SK-N-SH (cell line): ENCODE results near the gene KLHL18. TPM values are rescaled to one million over a fixed set of nuclear protein-coding genes. Genes with fewer than 3 reads are reported as not detected.

Experiments
- CTCF ChIA-PET: fragments of 300-600, 350-600 bp; formaldehyde crosslinking; extraction: SDS; loops from one replicate; lab custom pipeline; 2021; lab: Yijun Ruan, JAX
- POLR2A ChIA-PET: fragments of 350-600 bp; sonication (Branson Sonifier 250); formaldehyde crosslinking; extraction: SDS; loops from one replicate; lab custom pipeline; 2020; ENCODE audit warnings: antibody characterized with exemption, inconsistent platforms; lab: Yijun Ruan, JAX
- DNase-seq: peaks from one replicate; pipeline ENCODE4 v3.0.0; 2012
- H2AFZ ChIP-seq: fragments of 200-600 bp; sonication (generic); 2 replicates; pipeline ENCODE4 v1.8.1; 2016; ENCODE audit warnings: antibody characterized with exemption, mild to moderate bottlenecking, low read depth
- H3F3A ChIP-seq: fragments of 200-600 bp; sonication (generic); replicated peaks from 2 replicates; pipeline ENCODE3; 2016; ENCODE audit warnings: antibody characterized with exemption, mild to moderate bottlenecking; ENCODE audit not compliant: insufficient read depth
- H3K27ac ChIP-seq, 2 experiments: fragments of 200-500 bp in 1 of 2; fragments of 200-600 bp in 1 of 2; sonication (Bioruptor generic) in 1 of 2; sonication (generic), shearing (Covaris generic) in 1 of 2; 2 replicates each; pipeline versions ENCODE4 v1.5.1 to v1.6.1; 2014 to 2016; ENCODE audit warnings: low read depth in 2 of 2, inconsistent platforms in 1 of 2, low read length in 1 of 2, mild to moderate bottlenecking in 1 of 2, mixed read lengths in 1 of 2
- H3K27me3 ChIP-seq: fragments of 200-600 bp; sonication (generic), shearing (Covaris generic); 2 replicates; pipeline ENCODE4 v1.6.1; 2016; ENCODE audit warnings: mixed run types; ENCODE audit not compliant: insufficient read depth
- H3K36me3 ChIP-seq, 2 experiments: fragments of 200-500 bp in 1 of 2; fragments of 200-600 bp in 1 of 2; sonication (Bioruptor generic) in 1 of 2; sonication (generic) in 1 of 2; replicated peaks in 1 of 2; 2 replicates each; pipeline versions ENCODE3 to v1.5.1; 2014 to 2016; ENCODE audit warnings: low read length in 1 of 2, mild to moderate bottlenecking in 1 of 2; ENCODE audit not compliant: insufficient read depth in 2 of 2, control insufficient read depth in 1 of 2
- H3K4me1 ChIP-seq, 2 experiments: fragments of 200-500 bp in 1 of 2; fragments of 200-600 bp in 1 of 2; sonication (Bioruptor generic) in 1 of 2; sonication (generic), shearing (Covaris generic) in 1 of 2; 2 replicates each; pipeline versions ENCODE4 v1.5.1 to v1.6.1; 2014 to 2016; ENCODE audit warnings: low read depth in 1 of 2, low read length in 1 of 2, mixed run types in 1 of 2; ENCODE audit not compliant: insufficient read depth in 2 of 2, control insufficient read depth in 1 of 2
- H3K4me2 ChIP-seq: fragments of 200-600 bp; sonication (generic), shearing (Covaris generic); 2 replicates; pipeline ENCODE4 v1.6.1; 2017; ENCODE audit warnings: mixed run types
- H3K4me3 ChIP-seq, 2 experiments: fragments of 200-500 bp in 1 of 2; fragments of 200-600 bp in 1 of 2; sonication (Bioruptor generic) in 1 of 2; sonication (generic), shearing (Covaris generic) in 1 of 2; 2 replicates each; pipeline versions ENCODE4 v1.5.1 to v1.8.1; 2014 to 2016; ENCODE audit warnings: low read depth in 2 of 2, inconsistent platforms in 1 of 2, low read length in 1 of 2, mild to moderate bottlenecking in 1 of 2, mixed read lengths in 1 of 2, moderate library complexity in 1 of 2
- H3K79me2 ChIP-seq: fragments of 200-600 bp; sonication (generic); 2 replicates; pipeline ENCODE4 v1.8.1; 2017; ENCODE audit warnings: mild to moderate bottlenecking; ENCODE audit not compliant: insufficient read depth
- H3K9ac ChIP-seq: fragments of 200-600 bp; sonication (generic); 2 replicates; pipeline ENCODE4 v1.6.1; 2017; ENCODE audit warnings: mixed run types
- H3K9me2 ChIP-seq: fragments of 200-600 bp; sonication (generic); 2 replicates; pipeline ENCODE4 v1.6.1; 2017; ENCODE audit warnings: mixed run types
- H3K9me3 ChIP-seq: fragments of 200-600 bp; sonication (generic); 2 replicates; pipeline ENCODE4 v1.6.1; 2017; ENCODE audit warnings: mixed run types, mild to moderate bottlenecking, moderate library complexity
- H4K20me1 ChIP-seq: fragments of 200-600 bp; sonication (generic); 2 replicates; pipeline ENCODE4 v1.6.1; 2017; ENCODE audit warnings: mild to moderate bottlenecking, mixed run types; ENCODE audit not compliant: insufficient read depth
- FOSL2 ChIP-seq: IDR thresholded peaks from 2 replicates; pipeline ENCODE4 v1.4.0; 2012; ENCODE audit warnings: low read depth, mild to moderate bottlenecking, moderate library complexity, borderline replicate concordance
- FOXM1 ChIP-seq: IDR thresholded peaks from 2 replicates; pipeline ENCODE4 v1.4.0; 2012; ENCODE audit warnings: low read depth, mild to moderate bottlenecking
- MEF2A ChIP-seq: IDR thresholded peaks from 2 replicates; pipeline ENCODE4 v1.4.0; 2012; ENCODE audit warnings: low read depth, borderline replicate concordance
- NFIC ChIP-seq: IDR thresholded peaks from 2 replicates; pipeline ENCODE4 v1.4.0; 2012; ENCODE audit warnings: borderline replicate concordance
- NRF1 ChIP-seq: IDR thresholded peaks from 2 replicates; pipeline ENCODE4 v1.6.1; 2012; ENCODE audit warnings: low read depth, mild to moderate bottlenecking, low read length
- POLR2AphosphoS5 ChIP-seq: IDR thresholded peaks from 2 replicates; pipeline ENCODE4 v1.6.1; 2012; ENCODE audit warnings: low read depth, low read length
- RAD21 ChIP-seq: IDR thresholded peaks from 2 replicates; pipeline ENCODE4 v1.6.1; 2012; ENCODE audit warnings: mild to moderate bottlenecking, low read length
- SIN3A ChIP-seq: IDR thresholded peaks from 2 replicates; pipeline ENCODE4 v1.6.1; 2012; ENCODE audit warnings: low read depth, mild to moderate bottlenecking, low read length, moderate library complexity, borderline replicate concordance
- SMC3 ChIP-seq: IDR thresholded peaks from 2 replicates; pipeline ENCODE4 v1.6.1; 2012; ENCODE audit warnings: low read depth, low read length, improper control_type of control experiment
- TAF1 ChIP-seq: IDR thresholded peaks from 2 replicates; pipeline ENCODE4 v1.6.1; 2012; ENCODE audit warnings: low read depth, mild to moderate bottlenecking, low read length, moderate library complexity, borderline replicate concordance
- TCF12 ChIP-seq: IDR thresholded peaks from 2 replicates; pipeline ENCODE4 v1.4.0; 2012
- TEAD4 ChIP-seq: IDR thresholded peaks from 2 replicates; pipeline ENCODE4 v1.4.0; 2012; ENCODE audit warnings: mild to moderate bottlenecking, borderline replicate concordance; ENCODE audit not compliant: insufficient read depth
- YY1 ChIP-seq: IDR thresholded peaks from 2 replicates; pipeline ENCODE4 v1.4.0; 2012; ENCODE audit warnings: low read depth, mild to moderate bottlenecking
- WGBS: methylation state at CpG from one replicate; pipeline ENCODE4 v1.1.6; 2017; ENCODE audit warnings: low lambda C conversion rate; 5-methylcytosine and 5-hydroxymethylcytosine counted together
- polyA plus RNA-seq, 3 experiments: library from polyadenylated mRNA; depleted of rRNA; stranded (reverse); fragments of >200 nt; gene quantifications; 2 replicates each; pipeline ENCODE4 v1.2.3, GENCODE V29; 2012
- TF ChIP-seq, protein P1 (sequence below): IDR thresholded peaks from 2 replicates; pipeline ENCODE4 v1.4.0; 2012; ENCODE audit warnings: low read depth, borderline replicate concordance
- TF ChIP-seq, protein P2 (sequence below): fragments of 200-600 bp; sonication (generic); IDR thresholded peaks from 2 replicates; pipeline ENCODE4 v1.6.1; 2017; ENCODE audit warnings: antibody characterized with exemption, mild to moderate bottlenecking, moderate library complexity

Gene KLHL18
- polyA plus RNA-seq, 1 of the 3 experiments (the other 2 are of a cell fraction) = 55.2 TPM

DNA sequence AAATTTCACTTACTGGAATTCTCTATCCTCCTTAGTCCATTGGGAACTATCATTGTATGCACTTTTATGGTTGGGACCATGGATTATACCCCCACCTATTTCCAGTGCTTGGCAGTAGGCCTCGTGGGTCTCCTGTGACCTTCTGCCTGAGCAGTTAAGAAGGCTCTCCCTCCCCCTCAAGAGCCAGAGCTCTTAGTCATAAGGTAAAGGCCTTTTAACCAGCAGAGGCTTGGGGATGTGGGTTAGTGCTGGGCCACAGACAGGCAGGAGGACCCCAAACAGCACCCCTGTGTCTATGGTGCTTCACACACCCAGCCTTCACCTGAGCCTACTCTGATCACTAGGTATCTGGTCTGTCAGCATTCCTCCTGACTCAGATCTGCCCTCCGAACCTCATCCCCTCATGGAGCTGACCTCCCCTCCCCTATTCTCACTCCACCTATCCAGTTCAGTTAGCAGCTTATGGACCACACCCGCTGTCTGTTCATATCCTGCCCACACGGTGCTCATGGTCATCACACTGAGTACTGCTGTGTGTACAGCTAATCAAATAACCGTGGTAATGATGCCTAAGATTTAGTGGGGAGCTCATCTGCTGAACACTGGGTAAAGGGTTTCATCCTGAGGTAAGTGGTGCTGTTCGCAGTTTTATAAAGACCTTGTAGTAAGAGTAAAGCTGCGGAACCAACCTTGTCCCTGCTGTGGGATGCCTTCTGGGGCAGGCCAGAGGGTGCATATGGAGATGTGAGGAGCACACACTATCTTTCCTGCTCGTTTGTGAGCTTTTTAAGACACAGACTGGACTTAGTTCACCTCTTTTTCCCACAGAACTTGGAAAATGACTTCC is 40.9 kb downstream of the KLHL18 start:
- Histone ChIP-seq H3K79me2 (no peaks in the 10 kb centered on the region), H3K27ac (no peak overlapping the region; a peak in 1 of 4 replicates), H3K9me3 (no peaks in the 10 kb centered on the region), H3K27me3 (no peaks in the 10 kb centered on the region), H3K9me2 (no peaks in the 10 kb centered on the region), H3F3A (no peaks in the 10 kb centered on the region), H4K20me1 (no peaks in the 10 kb centered on the region), H2AFZ (no peak overlapping the region), H3K4me2 (no peak overlapping the region), H3K4me3 (no peak overlapping the region), H3K4me1 (no peaks in the 10 kb centered on the region), H3K9ac (no peak overlapping the region), H3K36me3 (peaks cover 12 to 22% of the 10 kb centered on the region in 2 experiments)
- no peak for DNase-seq
- WGBS = 76% methylated on average over 7 of the region's 8 CpGs
- ChIA-PET CTCF (interaction anchor here (0.6 to 2.6 kb wide), 42 partner anchors 9 to 835 kb away, joined by 3 to 16 read pairs (median 4); partner anchors contain the start of gene SETD2), POLR2A (no interaction called here)
- TF ChIP-seq TCF12 (no peak), MEF2A (no peak), NRF1 (no peak), FOXM1 (no peak), POLR2AphosphoS5 (no peak), SMC3 (no peak), NFIC (no peak), RAD21 (no peak), FOSL2 (no peak), TEAD4 (no peak), YY1 (no peak), TAF1 (no peak)
- TF ChIP-seq, protein P1, sequence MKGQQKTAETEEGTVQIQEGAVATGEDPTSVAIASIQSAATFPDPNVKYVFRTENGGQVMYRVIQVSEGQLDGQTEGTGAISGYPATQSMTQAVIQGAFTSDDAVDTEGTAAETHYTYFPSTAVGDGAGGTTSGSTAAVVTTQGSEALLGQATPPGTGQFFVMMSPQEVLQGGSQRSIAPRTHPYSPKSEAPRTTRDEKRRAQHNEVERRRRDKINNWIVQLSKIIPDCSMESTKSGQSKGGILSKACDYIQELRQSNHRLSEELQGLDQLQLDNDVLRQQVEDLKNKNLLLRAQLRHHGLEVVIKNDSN = no peak

DNA sequence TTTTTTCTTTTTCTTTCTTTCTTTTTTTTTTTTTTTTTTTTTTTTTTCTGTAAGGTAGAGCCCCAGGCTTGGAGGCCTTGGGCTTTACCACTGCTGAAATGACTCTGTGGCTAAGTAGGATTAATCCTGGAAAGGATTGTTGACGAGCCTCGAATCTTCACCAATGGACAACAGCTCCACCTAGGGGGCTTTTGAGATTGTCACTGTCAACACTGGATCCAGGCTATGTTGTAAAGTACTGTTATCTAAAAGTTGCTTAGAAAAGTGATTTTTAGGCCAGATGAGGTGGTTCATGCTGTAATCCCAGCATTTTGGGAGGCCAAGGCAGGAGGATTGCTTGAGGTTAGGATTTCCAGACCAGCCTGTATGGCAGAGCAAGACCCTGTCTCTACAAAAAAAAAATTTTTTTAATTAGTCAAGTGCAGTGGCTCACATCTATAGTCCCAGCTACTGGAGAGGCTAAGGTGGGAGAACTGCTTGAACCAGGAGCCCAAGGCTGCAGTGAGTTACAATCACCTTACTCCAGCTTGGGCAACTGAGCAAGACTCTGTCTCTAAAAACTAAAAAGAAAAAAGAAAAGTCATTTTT is 41.6 kb downstream of the KLHL18 start:
- Histone ChIP-seq H4K20me1 (no peaks in the 10 kb centered on the region), H3K4me1 (no peaks in the 10 kb centered on the region), H3K27ac (no peak overlapping the region), H3K79me2 (no peaks in the 10 kb centered on the region), H3K9me3 (no peaks in the 10 kb centered on the region), H3K36me3 (peaks cover 13 to 21% of the 10 kb centered on the region in 2 experiments), H3K4me3 (no peak overlapping the region; a peak in 1 of 4 replicates), H3K9me2 (no peaks in the 10 kb centered on the region), H3K9ac (no peak overlapping the region), H2AFZ (no peak overlapping the region), H3K27me3 (no peaks in the 10 kb centered on the region), H3K4me2 (no peak overlapping the region), H3F3A (no peaks in the 10 kb centered on the region)
- 23% methylated on average over 2 of the region's 2 CpGs for WGBS
- TF ChIP-seq, protein P2, sequence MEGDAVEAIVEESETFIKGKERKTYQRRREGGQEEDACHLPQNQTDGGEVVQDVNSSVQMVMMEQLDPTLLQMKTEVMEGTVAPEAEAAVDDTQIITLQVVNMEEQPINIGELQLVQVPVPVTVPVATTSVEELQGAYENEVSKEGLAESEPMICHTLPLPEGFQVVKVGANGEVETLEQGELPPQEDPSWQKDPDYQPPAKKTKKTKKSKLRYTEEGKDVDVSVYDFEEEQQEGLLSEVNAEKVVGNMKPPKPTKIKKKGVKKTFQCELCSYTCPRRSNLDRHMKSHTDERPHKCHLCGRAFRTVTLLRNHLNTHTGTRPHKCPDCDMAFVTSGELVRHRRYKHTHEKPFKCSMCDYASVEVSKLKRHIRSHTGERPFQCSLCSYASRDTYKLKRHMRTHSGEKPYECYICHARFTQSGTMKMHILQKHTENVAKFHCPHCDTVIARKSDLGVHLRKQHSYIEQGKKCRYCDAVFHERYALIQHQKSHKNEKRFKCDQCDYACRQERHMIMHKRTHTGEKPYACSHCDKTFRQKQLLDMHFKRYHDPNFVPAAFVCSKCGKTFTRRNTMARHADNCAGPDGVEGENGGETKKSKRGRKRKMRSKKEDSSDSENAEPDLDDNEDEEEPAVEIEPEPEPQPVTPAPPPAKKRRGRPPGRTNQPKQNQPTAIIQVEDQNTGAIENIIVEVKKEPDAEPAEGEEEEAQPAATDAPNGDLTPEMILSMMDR = peak; percentile 79
- no peak for TF ChIP-seq SIN3A
- peak; percentile 54 for TF ChIP-seq SMC3
- TF ChIP-seq RAD21 = peak; percentile 88
- DNase-seq = peak; percentile 79
- ChIA-PET POLR2A (interaction anchor here (0.6 kb wide), 1 partner anchor 18 kb away, joined by 3 read pairs; no protein-coding TSS in a partner anchor), CTCF (interaction anchor here (0.6 to 2.6 kb wide), 41 partner anchors 9 to 872 kb away, joined by 3 to 16 read pairs (median 4); partner anchors contain the start of gene SETD2)
